ENCODE measurements around the gene STX16. TPM values are rescaled to one million over a fixed set of nuclear protein-coding genes. Genes with fewer than 3 reads are reported as not detected.

Gene STX16
- total RNA-seq, 1 experiment from 2014 or later: 89.1 TPM

DNA sequence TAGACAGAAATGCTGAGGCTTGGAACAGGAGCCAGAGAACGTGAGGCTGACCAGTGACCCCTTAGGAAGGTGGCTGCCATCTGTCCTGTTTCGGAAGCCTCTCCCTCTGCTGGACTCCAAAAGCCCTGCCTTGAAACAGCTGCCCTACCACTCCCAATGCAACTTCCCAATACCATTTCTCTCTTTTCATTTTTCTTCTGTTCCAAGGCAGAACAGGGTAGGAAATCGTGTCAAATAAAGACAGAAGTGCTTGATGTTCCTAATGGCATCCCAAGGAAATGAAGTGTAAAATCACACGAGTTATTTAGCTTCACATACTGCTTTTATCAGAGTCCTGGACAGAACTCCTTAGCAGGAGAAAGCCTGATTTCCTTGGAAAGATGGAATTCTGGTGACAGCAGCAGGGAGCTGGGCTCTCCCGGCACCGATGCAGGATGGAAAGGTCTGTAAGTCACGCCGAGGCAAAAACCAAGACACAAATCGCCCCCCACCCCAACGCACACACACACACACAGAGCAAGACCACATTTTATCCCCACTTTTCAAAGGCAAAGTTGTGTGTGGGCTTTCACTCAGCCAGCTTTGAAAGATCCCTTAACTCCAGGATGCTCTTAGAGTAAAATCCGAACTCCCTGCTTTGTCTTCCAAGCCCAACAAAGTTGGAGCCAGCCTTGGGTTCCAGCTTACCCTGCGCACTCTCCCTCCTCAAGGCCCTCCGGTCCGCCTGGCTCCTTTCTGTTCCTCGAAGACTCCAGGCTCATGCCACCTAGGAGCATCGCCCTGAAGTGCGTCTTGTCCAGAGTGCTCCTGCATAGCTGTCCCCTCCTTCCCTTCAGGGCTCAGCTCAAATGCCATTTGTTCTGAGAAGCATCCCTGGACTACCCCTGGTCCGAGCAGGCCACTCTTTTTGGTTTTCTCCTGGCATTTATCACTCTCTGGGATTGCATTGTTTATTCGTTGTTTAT is 11.6 kb upstream of the STX16 start:
- no peak overlapping the region for H3K4me3 Mint-ChIP-seq
- no peak for ATAC-seq
- no peak overlapping the region for H3K27ac Mint-ChIP-seq
- H3K4me1 Mint-ChIP-seq: peaks cover 8% of the 10 kb centered on the region
- POLR2A ChIA-PET: interaction anchor here (0.6 to 0.7 kb wide), 2 partner anchors 264 to 433 kb away, joined by 3 read pairs; no protein-coding TSS in a partner anchor
- TF ChIP-seq, protein P1, sequence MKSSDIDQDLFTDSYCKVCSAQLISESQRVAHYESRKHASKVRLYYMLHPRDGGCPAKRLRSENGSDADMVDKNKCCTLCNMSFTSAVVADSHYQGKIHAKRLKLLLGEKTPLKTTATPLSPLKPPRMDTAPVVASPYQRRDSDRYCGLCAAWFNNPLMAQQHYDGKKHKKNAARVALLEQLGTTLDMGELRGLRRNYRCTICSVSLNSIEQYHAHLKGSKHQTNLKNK (CRISPR knock-in tag; IDR thresholded peaks at IDR 0.05): no peak
- TF ChIP-seq ZBTB21 (CRISPR knock-in tag; IDR thresholded peaks at IDR 0.05; ENCODE audit: borderline replicate concordance) (no peak), NR1H2 (CRISPR knock-in tag; IDR thresholded peaks at IDR 0.05) (no peak)
- no peaks in the 10 kb centered on the region for H3K36me3 Mint-ChIP-seq
- peaks cover 13% of the 10 kb centered on the region for H3K9me3 Mint-ChIP-seq
- CTCF ChIA-PET: interaction anchor here (0.6 to 2.3 kb wide), 6 partner anchors 8 to 158 kb away, joined by 3 to 17 read pairs (median 5); partner anchors contain the start of gene STX16
- DNase-seq (ENCODE audit: low spot score): no peak
- peaks cover 8% of the 10 kb centered on the region for H3K27me3 Mint-ChIP-seq (ENCODE audit: low read depth)

DNA sequence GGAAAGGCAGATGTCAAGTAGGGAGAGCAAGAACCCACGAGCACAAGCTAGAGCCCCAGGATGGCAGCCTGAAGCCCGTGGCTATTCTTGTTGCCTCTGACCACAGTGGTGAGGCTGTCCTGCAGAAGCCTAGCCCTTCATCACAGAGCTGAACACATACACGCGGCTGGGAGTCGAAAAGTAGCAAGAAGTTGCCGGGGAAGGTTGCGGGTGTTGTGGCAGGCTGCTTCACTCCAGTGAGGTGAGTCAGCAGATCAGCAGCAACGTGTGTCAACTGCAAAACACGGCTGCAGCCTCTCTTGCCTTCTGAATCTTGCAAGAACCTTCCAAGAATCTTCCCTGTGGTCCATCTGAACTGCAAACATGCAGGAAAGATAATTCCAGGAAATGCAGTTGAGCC is 10.6 kb upstream of the STX16 start:
- H3K4me3 Mint-ChIP-seq: no peak overlapping the region
- H3K27ac Mint-ChIP-seq: no peak overlapping the region
- TF ChIP-seq ZNF396 (CRISPR knock-in tag; IDR thresholded peaks at IDR 0.05; ENCODE audit: borderline replicate concordance): no peak
- TF ChIP-seq, protein P2, sequence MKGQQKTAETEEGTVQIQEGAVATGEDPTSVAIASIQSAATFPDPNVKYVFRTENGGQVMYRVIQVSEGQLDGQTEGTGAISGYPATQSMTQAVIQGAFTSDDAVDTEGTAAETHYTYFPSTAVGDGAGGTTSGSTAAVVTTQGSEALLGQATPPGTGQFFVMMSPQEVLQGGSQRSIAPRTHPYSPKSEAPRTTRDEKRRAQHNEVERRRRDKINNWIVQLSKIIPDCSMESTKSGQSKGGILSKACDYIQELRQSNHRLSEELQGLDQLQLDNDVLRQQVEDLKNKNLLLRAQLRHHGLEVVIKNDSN (CRISPR knock-in tag; IDR thresholded peaks at IDR 0.05): no peak
- TF ChIP-seq NR2C2 (CRISPR knock-in tag; IDR thresholded peaks at IDR 0.05): no peak
- TF ChIP-seq, protein P3, sequence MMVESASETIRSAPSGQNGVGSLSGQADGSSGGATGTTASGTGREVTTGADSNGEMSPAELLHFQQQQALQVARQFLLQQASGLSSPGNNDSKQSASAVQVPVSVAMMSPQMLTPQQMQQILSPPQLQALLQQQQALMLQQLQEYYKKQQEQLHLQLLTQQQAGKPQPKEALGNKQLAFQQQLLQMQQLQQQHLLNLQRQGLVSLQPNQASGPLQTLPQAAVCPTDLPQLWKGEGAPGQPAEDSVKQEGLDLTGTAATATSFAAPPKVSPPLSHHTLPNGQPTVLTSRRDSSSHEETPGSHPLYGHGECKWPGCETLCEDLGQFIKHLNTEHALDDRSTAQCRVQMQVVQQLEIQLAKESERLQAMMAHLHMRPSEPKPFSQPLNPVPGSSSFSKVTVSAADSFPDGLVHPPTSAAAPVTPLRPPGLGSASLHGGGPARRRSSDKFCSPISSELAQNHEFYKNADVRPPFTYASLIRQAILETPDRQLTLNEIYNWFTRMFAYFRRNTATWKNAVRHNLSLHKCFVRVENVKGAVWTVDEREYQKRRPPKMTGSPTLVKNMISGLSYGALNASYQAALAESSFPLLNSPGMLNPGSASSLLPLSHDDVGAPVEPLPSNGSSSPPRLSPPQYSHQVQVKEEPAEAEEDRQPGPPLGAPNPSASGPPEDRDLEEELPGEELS (CRISPR knock-in tag; IDR thresholded peaks at IDR 0.05): no peak
- TF ChIP-seq, protein P4, sequence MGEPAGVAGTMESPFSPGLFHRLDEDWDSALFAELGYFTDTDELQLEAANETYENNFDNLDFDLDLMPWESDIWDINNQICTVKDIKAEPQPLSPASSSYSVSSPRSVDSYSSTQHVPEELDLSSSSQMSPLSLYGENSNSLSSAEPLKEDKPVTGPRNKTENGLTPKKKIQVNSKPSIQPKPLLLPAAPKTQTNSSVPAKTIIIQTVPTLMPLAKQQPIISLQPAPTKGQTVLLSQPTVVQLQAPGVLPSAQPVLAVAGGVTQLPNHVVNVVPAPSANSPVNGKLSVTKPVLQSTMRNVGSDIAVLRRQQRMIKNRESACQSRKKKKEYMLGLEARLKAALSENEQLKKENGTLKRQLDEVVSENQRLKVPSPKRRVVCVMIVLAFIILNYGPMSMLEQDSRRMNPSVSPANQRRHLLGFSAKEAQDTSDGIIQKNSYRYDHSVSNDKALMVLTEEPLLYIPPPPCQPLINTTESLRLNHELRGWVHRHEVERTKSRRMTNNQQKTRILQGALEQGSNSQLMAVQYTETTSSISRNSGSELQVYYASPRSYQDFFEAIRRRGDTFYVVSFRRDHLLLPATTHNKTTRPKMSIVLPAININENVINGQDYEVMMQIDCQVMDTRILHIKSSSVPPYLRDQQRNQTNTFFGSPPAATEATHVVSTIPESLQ (CRISPR knock-in tag; IDR thresholded peaks at IDR 0.05): no peak
- no peak for TF ChIP-seq MXD4 (CRISPR knock-in tag; IDR thresholded peaks at IDR 0.05; ENCODE audit: borderline replicate concordance)
- no peak for TF ChIP-seq SMAD3 (CRISPR knock-in tag; IDR thresholded peaks at IDR 0.05; ENCODE audit: borderline replicate concordance)
- H3K9me3 Mint-ChIP-seq: peaks cover 13% of the 10 kb centered on the region
- ATAC-seq: no peak
- ChIA-PET CTCF (interaction anchor here (1.6 to 2.3 kb wide), 4 partner anchors 8 to 159 kb away, joined by 5 to 17 read pairs (median 7); partner anchors contain the start of gene STX16), POLR2A (no interaction called here)
- H3K27me3 Mint-ChIP-seq (ENCODE audit: low read depth): peaks cover 8% of the 10 kb centered on the region
- no peak for DNase-seq (ENCODE audit: low spot score)
- H3K4me1 Mint-ChIP-seq: peaks cover 8% of the 10 kb centered on the region
- H3K36me3 Mint-ChIP-seq: no peaks in the 10 kb centered on the region

DNA sequence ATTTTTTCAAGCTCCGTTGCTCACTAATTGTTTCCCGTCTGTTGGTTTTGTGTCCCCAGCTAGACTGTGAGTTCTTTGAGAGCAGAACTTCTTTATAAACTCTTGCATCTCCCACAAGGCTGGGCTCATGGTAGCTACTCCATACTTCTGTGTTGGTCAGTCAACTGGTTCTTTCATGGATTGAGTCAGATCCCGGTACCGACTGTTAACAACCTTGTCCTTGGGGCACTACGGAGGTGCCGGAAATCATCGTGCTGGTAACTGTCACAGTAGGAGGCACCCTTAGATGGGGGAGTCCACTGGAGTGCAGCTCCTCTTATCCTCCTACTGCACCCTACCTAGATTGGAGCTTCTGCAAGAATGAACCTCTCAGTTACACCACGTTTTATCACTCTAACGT is 8.6 kb upstream of the STX16 start:
- DNase-seq (ENCODE audit: low spot score) (peak; percentile 3), ATAC-seq (no peak)
- H3K4me1 Mint-ChIP-seq: peaks cover 5% of the 10 kb centered on the region
- H3K9me3 Mint-ChIP-seq: peaks cover 13% of the 10 kb centered on the region
- no peak overlapping the region for H3K27ac Mint-ChIP-seq
- CTCF ChIA-PET: no interaction called here
- peaks cover 5% of the 10 kb centered on the region; the same call in 1 of the 2 replicates for H3K27me3 Mint-ChIP-seq (ENCODE audit: low read depth)
- no peak overlapping the region for H3K4me3 Mint-ChIP-seq
- POLR2A ChIA-PET: no interaction called here
- H3K36me3 Mint-ChIP-seq: no peaks in the 10 kb centered on the region
- TF ChIP-seq, protein P5, sequence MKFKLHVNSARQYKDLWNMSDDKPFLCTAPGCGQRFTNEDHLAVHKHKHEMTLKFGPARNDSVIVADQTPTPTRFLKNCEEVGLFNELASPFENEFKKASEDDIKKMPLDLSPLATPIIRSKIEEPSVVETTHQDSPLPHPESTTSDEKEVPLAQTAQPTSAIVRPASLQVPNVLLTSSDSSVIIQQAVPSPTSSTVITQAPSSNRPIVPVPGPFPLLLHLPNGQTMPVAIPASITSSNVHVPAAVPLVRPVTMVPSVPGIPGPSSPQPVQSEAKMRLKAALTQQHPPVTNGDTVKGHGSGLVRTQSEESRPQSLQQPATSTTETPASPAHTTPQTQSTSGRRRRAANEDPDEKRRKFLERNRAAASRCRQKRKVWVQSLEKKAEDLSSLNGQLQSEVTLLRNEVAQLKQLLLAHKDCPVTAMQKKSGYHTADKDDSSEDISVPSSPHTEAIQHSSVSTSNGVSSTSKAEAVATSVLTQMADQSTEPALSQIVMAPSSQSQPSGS (CRISPR knock-in tag; IDR thresholded peaks at IDR 0.05; ENCODE audit: borderline replicate concordance, low read depth): no peak
- TF ChIP-seq FOXJ3 (CRISPR knock-in tag; IDR thresholded peaks at IDR 0.05; ENCODE audit: borderline replicate concordance): no peak
- TF ChIP-seq ZNF138 (CRISPR knock-in tag; conservative IDR thresholded peaks at IDR 0.05): no peak
- TF ChIP-seq ZNF121 (CRISPR knock-in tag; IDR thresholded peaks at IDR 0.05): no peak
- TF ChIP-seq EMX1 (CRISPR knock-in tag; IDR thresholded peaks at IDR 0.05): no peak
- TF ChIP-seq, protein P6, sequence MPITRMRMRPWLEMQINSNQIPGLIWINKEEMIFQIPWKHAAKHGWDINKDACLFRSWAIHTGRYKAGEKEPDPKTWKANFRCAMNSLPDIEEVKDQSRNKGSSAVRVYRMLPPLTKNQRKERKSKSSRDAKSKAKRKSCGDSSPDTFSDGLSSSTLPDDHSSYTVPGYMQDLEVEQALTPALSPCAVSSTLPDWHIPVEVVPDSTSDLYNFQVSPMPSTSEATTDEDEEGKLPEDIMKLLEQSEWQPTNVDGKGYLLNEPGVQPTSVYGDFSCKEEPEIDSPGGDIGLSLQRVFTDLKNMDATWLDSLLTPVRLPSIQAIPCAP (CRISPR knock-in tag; IDR thresholded peaks at IDR 0.05): no peak
- TF ChIP-seq, protein P4 (CRISPR knock-in tag; IDR thresholded peaks at IDR 0.05): no peak
- TF ChIP-seq, protein P7, sequence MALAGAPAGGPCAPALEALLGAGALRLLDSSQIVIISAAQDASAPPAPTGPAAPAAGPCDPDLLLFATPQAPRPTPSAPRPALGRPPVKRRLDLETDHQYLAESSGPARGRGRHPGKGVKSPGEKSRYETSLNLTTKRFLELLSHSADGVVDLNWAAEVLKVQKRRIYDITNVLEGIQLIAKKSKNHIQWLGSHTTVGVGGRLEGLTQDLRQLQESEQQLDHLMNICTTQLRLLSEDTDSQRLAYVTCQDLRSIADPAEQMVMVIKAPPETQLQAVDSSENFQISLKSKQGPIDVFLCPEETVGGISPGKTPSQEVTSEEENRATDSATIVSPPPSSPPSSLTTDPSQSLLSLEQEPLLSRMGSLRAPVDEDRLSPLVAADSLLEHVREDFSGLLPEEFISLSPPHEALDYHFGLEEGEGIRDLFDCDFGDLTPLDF (CRISPR knock-in tag; IDR thresholded peaks at IDR 0.05): no peak
- TF ChIP-seq FOXP1 (CRISPR knock-in tag; IDR thresholded peaks at IDR 0.05; ENCODE audit: borderline replicate concordance): no peak

All from WTC11 (cell line).